ENCODE data around the gene ACTA1.
"Not testable (repeated sequence)": the region's sequence is repeated elsewhere in the genome, so short reads cannot be mapped to it uniquely, and the experiment has no call there.

The ACTA1 gene

GRCh38 chr1:229407206-229408026, 26.5 kb downstream of the ACTA1 start:
- DNase-seq: no peak

GRCh38 chr1:229406798-229407197, 27.1 kb downstream of the ACTA1 start:
- no peak for DNase-seq

- no peak for DNase-seq
Measured at GRCh38 chr1:229403573-229403972, 30.3 kb downstream of the ACTA1 start.

GRCh38 chr1:229402993-229403392, 30.9 kb downstream of the ACTA1 start:
- no peak for DNase-seq

GRCh38 chr1:229402329-229402728, 31.6 kb downstream of the ACTA1 start:
- not testable (repeated sequence) for DNase-seq

GRCh38 chr1:229397762-229398161, 36.1 kb downstream of the ACTA1 start:
- DNase-seq: no peak

GRCh38 chr1:229396585-229397206, 37.2 kb downstream of the ACTA1 start:
- DNase-seq: no peak

GRCh38 chr1:229394517-229394916, 39.4 kb downstream of the ACTA1 start:
- not testable (repeated sequence) for DNase-seq

- no peak for DNase-seq
Measured at GRCh38 chr1:229392936-229393335, 41.0 kb downstream of the ACTA1 start.

GRCh38 chr1:229390130-229390529, 43.8 kb downstream of the ACTA1 start:
- DNase-seq: no peak

- no peak for DNase-seq
Measured at GRCh38 chr1:229388897-229389580, 44.9 kb downstream of the ACTA1 start.

GRCh38 chr1:229385853-229386456, 47.9 kb downstream of the ACTA1 start:
- no peak for DNase-seq

- DNase-seq: no peak
Measured at GRCh38 chr1:229384822-229385221, 49.1 kb downstream of the ACTA1 start.

- DNase-seq: no peak
Measured at GRCh38 chr1:229383961-229384360, 49.9 kb downstream of the ACTA1 start.

GRCh38 chr1:229383188-229383587, 50.7 kb downstream of the ACTA1 start:
- DNase-seq: no peak
